ENCODE results near the gene POTEM.
"Not testable (repeated sequence)": the region's sequence is repeated elsewhere in the genome, so short reads cannot be mapped to it uniquely, and the experiment has no call there.

DNA sequence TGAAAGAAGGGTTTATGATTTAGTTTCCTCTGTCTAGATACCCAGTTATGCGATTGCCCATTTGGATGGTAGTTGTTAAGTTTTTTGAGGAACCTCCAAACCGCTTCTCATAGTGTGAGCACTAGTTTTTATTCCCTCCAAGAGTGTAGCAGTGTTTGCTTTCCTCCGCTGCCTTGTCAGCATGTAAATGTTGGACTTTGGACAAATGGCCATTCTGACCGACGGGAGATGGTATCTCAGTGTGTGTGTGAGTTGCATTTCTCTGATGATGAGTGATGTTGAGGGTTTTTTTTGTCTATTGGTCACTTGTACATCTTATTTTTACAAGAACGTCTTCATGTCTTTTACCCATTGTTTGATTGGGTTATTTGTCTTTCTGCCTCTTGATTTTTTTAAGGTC, 11.4 kb upstream of the POTEM start:
- TF ChIP-seq CTCF, EZH2, EZH2phosphoT487 (IDR thresholded peaks at IDR 0.05): not testable (repeated sequence)

Data from neural progenitor cell (in vitro differentiated cells).